Measurements from ENCODE around the gene HTRA3.

Gene HTRA3

DNA sequence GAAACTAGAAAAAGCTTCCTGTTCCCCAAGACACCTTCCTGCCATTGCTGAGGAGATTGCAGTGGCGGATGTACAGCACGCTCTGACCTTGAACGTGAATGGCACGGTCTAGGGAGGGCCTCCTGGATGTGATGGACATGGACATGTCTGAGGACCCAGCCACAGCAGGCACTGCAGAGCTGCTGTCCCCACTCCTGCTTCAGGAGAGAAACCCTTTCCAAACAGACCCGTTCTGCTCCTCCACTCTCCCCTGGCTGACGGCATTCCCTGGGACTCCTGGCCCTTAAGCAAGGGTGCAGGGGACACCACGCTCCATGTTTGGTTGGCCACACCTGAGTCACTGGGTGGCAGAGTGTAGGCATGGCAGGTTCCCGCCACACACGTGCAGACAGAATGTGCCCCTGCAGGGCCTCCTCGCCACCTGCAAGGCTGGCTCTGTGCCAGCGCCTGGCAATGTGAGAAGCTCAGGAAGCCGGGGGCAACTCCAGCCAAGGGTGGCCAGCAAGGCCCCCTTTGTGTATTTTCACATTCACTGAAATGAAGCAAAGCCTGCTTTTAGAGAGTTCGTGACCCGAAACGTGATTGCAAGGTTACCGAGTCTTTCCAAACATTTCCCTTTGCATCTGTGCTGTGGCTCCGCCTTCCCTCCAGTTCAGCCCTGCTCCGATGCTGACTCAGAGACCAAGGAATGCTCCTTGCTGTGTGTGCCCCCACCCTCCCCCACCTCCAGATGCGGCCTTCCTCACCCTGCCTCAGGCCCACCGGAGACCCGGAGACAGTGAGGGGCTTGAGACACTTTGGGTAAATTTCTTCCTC lies 46.1 kb downstream of the HTRA3 start:
- peak; percentile 89 for DNase-seq

DNA sequence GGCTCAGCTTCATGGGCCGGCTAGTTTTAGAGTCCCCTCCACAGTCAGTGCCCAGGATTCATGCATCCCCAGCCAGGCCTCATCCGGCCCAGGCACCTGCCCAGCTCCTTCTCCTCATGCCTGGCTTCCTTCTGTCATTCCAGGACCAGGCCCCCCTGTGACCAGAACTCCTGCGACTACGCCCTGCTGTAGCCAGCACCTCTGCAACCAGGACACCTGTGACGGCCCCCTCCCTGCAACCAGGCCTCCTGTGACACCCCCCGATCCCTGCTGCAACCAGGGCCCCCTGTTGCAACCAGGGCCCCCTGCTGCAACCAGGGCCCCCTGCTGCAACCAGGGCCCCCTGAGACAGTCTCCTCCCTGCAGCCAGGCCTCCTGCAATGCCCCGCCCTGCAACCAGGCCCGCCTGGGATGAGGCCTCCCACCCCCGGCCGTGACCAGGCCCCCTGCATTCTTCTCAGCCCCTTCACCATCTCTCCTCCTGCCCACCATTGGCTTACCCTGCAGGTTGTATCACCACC lies 46.8 kb downstream of the HTRA3 start:
- DNase-seq: no peak

DNA sequence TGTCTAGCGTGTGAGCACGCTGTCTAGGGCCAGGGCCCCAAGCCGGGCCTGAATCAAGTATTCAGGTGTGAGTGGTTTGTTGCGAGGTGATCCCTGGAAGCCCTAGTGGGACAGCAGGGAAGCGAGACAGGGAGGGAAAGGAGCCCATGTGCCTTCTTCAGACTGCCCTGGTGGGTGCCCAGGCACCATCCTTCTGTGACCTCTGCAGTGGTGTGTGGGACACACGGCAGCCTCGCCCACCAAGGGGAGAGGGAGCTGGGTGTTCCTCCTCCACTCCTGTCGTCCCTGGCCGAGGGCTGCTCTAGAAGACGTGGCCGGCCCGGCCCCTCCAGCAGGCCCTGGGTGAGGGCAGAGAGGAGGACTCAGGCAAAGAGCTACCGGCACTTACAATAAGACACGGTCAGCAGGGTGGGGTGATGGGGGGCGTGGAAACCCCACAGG lies 47.4 kb downstream of the HTRA3 start:
- no peak for DNase-seq

DNA sequence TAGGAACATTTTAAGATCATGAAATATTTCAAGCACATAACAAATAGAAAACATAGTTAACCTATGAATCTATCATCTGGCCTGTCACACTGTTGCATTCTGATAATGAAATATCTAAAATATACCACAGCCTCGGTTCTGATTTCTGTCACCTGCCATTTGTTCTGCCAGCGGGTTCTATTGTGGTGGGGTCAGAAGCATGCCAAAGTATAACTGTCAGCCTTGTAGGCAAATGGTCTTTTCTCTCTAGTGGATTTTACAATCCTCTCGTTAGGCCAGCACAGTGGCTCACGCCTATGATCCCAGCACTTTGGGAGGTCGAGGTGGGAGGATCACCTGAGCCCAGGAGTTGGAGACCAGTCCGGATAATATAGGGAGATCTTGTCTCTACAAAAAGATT lies 47.9 kb downstream of the HTRA3 start:
- no peak for DNase-seq

DNA sequence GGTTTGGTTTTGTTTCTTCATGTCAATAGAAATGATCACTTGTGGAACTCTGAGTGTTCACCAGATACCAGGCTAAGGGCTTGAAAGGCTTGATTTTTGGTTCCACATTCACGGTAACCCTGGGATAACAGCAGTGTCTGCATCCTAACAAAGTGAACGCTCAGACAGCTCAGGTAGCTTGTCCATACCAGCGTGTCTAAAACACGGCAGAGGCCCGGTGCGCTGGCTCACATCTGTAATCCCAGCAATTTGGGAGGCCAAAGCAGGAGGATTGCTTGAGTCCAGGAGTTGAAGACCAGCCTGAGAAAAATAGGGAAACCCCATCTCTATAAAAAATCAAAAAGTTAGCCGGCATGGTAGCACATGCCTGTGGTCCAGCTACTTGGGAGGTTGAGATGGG lies 49.0 kb downstream of the HTRA3 start:
- DNase-seq: no peak

DNA sequence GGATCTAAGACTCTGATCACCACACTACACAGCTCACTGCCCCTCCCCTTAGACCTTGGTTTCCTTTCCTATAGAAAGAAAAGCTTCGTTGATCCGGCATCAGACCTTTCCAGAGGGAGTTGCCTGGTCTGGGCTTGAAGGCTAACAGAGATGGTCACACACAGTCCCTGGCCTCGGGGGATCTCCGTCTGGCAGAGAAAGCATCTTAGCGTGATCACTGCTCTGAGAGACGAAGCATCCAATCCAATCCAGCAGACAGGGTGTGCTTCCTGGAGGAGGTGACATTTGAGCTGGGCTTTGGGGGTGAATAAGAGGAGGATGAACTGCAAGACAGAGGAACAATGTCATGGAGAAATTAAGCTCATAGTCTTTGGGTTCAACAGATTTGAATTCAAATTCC lies 49.5 kb downstream of the HTRA3 start:
- DNase-seq: no peak

DNA sequence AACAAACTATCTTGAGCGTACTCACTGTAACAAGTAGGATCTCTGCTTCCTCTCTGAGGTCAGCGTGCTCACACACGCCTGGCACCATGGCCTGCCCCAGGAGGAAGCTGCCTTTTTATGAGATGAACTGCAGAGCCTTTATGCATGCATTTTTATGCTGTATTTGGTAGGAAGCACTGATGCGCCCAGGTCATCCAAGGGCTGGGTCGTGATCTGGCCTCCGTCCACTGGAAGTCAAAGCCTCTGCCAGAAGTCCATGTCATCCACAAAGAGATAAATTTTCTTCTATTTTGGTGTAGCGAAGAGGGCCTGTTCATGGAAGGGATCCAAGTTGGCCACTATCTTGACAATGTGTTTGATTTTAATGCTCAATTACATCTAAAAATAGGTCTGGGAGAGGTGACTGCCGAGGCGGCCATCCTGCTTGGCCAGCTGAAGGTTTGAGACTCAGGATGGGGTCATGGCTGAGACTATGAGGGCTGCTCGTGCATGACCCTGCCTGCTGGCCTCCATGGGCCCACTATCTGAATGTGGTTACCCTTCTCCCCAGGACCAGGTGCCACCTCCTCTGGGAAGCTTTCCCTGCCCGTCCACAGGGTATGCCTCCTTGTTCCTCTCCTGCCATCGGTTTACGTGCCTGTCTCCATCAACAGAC lies 50.3 kb downstream of the HTRA3 start:
- no peak for DNase-seq

DNA sequence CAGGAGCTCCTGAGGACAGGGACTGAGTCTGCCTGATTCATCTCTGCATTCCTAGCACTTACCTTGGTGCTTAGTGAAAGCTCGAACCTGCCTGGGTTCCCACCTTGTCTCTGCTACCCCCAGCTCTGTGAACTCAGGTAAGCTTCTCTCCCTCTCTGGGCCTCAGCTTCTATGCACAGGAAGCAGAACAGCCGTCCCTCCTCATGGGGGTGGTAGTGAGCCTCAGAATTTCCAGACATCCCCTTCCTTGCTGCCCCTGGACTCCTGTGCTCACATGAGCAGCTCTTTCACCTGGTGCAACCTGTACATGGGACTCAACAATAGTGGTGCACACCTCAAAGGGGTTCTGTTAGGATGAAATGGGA lies 50.8 kb downstream of the HTRA3 start:
- DNase-seq: no peak

DNA sequence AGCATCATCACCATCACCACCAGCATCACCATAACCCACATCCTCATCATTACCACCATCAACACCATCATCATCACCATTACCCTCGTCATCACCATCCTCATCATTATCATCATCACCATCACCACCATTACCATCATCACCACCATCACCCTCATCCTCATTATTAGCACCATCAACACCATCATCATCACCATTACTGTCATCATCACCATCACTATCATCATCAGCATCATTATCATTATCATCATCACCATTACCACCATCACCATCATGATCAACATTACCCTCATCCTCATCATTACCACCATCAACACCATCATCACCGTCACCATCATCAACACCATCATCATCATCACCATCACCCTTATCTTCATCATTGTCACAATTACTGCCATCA lies 51.7 kb downstream of the HTRA3 start:
- DNase-seq: no peak

DNA sequence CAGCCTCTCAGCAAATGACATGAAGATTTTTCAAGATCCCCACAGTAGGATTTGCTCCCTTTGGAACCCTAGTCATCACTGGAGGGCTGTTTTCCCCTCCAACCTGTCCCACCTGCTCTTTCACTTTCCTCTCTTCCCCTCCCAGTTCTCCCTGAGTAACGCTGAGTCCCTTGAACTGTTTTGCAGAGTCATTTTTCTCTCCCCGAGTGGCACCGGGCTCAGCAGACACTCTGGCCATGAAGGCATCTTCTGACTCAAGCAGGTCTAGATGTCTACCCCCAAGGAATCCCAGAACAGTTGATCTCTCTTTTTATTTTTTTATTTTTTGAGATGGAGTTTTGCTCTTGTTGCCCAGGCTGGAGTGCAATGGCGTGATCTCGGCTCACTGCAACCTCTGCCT lies 52.2 kb downstream of the HTRA3 start:
- DNase-seq: no peak

DNA sequence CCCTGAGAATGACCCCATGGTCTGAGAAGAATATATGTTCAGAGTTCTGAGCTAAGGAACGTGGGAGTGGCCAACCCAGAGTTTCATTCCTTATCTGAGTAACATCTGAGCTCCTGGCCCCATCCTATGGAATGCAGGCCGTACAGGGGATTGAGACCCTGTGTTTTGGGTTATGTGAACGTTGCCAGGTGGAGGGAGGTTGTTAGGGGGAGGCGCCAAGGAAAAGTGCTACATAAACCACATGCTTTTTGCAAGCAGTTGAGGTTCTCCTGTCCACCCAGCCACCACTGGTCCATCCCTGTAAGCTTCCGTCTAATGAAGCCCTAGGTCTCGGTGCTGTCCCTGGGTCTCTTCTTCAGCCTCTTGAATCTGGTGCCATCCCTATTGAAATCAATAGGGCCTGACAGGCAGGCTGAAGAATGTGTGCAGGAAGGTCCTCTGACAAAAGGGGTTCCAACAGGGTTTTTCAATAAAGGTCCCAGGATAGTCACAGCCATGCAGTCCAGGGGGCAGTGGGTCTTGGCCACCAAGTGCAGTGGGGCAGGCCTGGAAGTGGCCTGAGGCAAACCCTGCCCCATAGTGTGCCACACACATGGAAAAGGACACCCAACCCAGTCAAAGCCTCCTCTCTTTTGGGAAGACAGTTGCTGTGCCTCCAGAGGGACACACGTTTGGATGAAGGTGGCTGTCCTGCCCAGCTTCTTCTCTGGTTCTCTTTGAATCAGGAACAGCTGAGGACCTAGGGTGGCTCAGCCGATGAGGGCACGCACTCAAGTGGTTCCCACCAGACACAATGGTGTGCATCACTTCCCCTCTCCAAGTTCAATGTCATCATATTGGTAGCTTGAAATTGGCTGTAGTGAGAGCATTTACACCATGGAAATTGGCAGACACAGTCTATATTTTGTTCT lies 53.5 kb downstream of the HTRA3 start:
- DNase-seq: no peak

DNA sequence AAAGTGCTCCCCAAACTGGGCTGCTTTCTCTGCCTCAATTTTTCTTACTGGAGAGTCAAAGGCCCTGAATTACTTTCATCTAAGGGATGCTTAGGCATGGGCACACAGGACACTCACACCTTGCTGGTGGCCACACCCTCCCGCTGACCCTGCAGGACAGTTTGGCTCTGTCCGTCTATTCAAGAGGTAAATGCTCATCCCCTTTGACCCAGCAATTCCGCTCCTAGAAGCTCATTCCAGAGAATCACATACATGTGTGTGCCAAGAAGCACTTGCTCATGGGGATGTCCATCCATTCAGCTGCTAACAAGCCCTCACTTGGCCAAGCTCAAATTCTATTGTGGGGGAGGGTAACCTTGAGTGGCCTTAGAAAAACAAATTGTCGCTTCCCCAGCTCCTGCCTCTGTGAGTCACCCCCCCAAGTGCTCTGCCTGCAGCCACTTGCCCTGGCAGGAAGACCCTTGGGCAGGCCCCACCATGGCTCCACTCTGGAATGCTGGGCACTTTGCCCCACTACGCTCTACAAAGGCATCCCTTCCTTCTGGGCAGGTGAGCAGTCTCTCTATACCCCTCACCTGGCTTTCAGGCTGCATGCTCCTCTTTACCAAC lies 54.5 kb downstream of the HTRA3 start:
- DNase-seq: no peak

DNA sequence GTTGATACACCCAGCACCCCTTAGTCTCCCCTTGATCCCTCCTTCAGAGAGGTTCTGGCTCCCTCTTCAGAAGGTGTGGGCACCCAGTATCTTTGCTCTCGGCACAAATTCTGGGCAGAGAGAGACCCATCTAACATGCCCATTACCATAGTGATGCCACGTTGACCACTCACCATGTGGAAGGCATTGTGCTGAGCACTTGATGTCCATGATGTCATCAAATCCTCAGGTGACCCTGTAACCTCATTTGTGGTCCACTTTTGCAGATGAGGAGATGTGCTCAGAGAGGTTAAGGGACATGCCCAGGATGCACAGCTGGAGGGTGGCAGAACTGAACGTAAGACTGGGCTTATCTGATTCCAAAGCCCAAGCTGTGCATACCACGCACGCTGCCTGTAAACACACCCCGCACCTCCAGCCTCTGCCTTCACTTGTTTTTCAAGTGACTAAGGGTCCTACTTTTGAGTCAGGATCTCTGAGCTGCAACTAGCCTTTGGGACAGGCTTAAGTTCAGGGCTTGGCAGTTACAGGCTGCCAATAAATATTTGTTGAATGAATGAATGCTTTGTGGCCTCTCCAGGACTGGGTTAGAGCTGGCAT lies 55.2 kb downstream of the HTRA3 start:
- DNase-seq: no peak

DNA sequence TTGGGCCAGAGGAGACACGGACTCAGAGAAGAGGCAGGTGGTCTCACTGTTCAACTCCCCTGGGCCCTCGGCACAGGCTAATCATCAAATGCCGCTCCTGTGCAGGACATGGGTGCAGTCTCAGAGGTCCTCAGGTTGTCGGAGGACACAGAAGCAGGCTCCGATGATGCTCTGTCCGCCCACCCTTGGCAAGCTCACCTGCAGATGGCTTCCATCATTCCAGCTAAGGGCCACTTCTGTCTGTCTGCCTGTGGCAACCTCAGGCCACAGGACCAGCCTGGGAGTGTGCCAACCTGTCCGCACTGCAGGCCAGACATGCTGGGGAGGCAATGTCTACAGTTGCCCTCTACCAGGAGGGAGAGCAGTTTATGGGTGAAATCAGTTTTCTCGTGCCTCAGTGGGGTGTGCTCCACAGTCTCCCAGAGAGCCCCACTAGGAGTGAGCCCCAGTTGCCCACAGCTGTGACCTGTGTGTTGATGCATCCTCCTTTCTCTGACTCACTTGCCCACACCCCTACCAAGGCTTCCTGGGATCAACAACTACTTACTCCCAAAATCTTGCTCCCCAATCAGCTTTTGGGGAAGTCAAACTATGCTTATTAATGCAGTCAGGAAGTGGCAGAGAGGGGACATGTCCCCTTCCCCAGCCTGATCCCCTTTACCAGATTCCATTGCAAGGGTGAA lies 55.9 kb downstream of the HTRA3 start:
- no peak for DNase-seq

DNA sequence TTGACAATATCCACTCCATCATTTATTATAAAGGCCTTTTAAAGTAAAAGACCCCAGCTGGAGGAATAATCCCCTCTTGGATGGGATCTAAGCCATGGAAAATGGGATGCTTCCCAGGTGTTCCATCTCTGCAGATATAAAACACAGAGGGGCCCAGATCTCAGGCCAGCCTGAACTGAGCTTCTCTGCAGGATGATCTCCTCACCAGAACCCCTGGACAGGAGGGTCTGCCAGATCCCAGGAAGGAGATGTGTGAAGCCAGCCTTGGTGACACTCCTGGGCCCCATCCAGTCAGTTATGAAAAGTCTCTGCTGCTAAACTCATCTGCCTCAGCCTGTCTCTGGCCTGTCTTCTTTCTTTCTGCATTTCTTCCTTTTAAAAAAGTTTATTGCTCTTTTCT lies 56.7 kb downstream of the HTRA3 start:
- DNase-seq: no peak

DNA sequence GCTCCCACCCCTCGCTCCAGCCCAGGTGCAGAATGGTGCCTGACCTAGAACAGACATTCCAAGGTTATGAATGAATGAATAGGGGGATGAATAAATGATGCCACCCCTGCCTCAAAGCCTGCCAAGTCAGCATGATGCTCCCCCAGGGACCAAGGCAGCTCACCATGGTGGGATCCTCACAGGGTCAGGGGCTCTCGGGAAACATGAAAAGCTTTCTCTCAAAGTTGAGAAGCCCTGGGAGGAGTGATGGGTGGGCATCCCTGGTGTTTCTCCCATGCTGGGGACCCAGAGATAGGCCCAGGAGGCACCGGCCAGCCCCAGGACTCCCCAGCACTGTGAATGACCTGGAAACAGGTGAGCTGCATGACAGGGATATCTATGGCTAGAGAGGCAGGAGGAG lies 58.9 kb downstream of the HTRA3 start:
- DNase-seq: no peak

DNA sequence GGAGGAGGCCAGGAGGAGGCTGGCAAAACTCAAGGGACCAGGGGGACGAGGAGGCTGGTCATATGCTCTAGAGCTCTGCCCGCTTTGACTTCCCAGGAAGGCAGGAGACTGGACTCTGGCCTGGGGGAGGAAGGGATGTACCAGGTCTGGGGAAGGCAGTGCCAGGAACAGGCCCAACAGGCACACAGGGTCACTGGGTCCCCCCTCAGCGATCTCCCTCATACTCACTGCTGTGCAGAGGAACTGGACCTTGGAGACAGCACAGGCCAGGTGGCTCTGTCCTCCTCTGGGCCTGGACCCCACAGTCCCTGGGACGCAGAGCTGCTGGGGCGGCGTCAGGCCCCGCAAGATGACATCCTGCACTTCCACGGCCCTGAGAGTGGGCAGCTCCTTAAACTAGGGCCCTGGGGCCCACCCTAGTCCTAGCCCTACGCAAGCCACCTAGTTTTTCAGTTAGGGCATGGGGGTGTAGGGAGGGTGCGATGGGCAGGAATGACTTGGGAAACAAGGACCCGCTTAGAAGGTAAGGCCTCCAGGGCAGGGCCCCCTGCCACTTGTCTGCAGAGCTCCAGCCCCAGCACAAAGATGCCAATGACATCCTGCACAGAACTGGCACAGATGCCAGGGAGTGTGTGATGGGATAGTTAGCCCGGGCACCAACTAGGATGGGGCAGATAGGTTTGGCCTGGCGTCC lies 59.5 kb downstream of the HTRA3 start:
- no peak for DNase-seq

DNA sequence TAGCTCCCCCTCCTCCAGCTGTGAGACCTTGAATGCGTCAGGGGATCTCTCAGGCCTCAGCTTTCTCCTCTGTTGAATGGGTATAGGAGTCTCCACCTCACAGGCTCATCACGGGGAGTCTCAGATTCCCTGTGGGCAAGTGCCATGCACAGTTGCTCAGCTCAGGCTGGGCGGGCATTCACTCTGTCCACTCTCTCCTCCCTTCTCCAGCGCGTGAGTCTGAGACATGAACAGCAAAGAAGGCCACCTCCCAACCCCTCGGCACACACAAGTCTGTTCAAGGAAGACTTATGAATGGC lies 60.0 kb downstream of the HTRA3 start:
- no peak for DNase-seq

DNA sequence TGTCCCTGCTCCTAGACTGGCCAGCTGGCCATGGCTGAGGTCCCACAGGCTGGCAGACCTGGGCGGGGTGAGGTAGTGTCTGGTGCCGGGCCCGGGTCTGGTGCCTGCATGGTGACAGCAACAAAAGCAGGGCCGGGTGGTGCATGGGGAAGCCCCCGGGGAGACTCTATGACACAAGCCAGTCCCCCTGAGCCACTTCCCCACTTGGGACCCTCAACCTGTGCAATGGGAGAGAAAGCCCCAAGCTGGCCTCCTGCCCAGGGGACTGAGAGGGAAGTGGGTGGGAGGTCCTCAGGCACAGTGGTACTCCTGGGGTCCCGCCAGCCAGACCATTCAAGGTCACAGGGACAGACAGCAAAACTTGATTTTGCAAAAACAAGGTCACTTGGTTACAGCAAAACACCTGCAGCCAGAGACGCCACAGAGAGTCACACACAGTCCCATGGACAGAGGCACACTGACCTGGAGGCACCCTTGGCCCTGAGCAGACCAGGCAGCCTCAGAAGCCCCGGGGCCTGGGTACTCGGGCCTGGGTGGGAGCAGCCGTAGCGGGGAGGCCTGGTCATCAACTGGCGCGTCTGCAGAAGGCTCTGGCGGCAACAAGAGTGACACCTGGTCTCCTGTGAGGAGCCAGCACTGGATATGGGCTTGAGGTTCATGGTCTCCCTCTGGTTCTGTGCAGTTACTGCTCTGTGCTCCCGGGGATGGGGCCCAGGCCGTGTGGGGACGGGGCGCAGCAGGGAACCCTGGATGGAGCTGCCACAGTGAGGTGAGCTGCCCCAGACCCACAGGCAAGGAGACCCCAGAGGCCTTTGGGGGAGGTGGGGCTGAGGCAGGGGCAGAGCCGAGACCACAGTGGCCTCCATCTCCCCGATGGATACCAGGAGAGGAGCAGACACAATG lies 60.6 kb downstream of the HTRA3 start:
- no peak for DNase-seq

DNA sequence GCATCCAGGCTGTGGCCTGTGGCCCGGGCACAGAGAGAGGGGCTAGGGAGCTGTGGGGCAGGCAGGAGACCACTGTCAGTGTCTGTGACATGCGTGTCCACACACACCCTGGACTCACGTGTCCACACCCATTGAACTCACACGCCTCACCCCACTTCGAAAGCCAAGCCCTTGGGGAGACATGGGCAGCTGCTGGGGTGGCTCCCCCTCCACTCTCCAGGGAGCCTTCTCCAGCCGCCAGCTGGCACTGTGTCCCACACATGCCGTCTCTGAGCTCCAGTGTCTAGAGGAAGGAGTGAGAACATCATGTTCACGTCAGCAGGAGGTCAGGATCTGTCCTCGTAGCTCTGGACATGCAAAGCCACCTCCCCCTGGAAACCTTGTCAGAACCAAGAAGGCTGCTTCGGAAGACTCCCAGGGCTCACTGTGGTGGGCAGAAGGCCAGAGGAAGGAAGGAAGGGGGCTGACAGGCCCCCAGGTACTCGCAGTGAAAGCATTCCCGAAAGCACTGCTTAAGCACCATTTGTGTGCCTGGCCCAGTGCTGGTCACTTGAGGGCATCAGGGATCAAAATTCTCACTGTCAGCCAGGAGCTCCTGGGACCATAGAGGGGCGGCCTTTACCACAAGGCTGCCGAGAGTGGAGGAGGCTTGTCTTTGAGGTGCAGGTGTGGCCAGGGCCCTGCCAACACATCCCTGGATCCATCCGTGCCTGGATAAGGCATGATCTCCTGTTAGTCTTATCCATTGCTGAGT lies 61.4 kb downstream of the HTRA3 start:
- DNase-seq: no peak
